HG02610 (cell line): Measurements from ENCODE around the gene ALPK3.

Experiments used
- ATAC-seq: cut with Tn5 transposase; IDR thresholded peaks from one replicate; pipeline ENCODE4 v1.9.1; 2021; ENCODE audit warnings: mild to moderate bottlenecking, moderate library complexity; ENCODE audit not compliant: unreplicated experiment

ALPK3 gene

DNA sequence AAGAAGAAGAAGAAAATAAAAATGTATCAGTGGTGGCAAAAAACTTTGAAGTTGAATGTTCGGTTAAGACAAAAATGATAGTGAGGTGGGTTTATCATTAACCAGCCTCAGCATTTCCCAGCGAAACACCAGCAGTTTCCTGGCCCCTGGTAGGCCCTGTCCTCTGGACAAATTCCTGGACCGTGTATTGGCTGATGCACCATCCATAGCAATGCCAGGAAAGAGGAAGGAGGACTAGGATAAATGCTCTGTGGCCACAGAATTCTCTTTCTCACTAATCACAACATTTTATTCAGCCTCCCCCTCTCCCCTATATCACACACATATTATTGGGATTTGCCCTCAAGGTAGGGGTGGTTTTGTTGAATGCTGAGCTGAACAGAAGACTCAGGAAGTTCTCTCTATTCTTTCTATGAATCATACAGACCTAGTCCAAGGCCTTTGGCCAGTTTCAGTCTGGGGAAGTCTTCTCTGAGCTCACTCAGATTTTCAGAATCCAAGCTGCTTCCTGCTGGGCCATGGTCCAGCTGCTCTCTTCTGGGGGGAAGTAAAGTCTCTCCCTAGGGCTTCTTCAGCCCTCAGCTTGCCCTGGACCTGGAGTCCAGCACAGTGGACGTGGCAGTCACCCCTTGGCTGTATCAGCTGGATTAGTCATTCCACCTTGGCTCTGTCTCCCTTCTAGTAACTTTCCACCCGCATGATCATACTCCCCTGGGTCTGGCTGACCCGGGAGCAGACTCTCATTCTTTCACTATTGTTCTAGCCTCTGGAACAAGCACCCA lies 94.9 kb downstream of the ALPK3 start:
- no peak for ATAC-seq

DNA sequence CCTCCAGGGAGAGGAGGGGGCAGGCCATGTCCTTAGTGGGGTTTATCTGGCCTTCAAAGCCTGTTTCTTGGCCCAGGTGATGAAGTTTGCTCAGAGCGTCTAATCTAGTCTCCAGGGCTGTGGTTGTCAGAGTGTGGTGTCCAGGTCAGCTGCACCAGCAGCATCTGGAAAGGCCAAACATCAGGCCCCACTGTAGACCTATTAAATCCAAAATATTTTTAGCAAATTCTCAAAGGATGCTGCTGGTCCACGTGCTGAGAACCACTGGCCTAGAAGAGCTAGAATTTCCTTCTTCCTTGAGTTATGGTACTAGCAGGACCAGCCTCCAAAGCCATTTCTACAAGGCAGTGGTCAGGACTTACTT lies 96.2 kb downstream of the ALPK3 start:
- ATAC-seq = no peak

DNA sequence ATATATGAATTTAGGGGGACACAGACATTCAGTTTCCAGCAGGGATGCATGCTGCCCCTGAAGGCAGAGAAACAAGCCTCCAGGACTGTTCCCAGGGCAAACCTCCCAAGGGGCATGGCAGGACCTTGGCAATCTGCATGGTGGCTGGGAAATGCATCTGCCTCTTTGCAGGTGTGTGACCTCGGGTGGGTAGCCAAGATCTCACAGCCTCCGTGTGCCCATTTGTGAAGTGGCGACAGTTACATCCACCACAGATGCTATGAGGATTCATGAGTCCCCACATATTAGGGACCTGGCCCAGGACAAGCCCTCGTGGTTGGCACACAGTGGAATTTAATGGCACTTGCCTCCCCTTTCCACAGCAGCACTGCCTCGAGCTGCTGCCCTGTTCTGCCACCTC lies 97.2 kb downstream of the ALPK3 start:
- ATAC-seq = no peak

DNA sequence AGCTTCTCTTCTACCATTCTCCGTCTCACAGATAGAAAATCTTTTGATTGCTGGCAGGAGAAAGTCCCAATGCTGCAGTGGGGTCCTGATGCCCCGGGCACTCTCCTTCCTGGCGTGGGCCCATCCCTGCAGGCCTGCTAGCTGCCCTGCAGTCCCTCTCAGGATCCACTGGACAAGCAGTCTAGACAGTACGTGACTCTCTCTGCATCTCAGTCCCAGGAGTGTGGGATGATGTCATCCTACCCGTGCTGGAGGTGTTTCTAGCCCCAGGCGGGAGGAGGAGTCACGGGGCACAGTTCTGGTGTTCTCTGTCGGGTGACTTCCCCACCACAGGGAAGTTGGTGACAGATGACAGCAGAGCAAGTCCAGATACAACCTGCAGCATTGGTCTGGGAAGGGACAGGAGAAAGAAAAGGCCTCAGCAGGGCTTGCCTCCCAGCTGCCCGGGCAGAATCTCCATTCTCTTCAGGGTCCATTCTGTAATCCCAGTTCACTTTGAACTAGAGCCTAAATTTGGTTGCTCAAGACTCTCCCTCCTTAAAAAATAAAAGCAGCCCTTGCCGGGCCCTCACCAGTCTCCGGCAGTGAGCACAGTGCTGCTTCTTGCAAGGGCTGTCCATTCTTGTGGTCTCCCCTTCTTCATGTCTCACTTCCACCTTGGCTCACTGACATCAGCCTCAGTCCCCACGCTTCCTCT lies 97.9 kb downstream of the ALPK3 start:
- peak; percentile 96 for ATAC-seq

DNA sequence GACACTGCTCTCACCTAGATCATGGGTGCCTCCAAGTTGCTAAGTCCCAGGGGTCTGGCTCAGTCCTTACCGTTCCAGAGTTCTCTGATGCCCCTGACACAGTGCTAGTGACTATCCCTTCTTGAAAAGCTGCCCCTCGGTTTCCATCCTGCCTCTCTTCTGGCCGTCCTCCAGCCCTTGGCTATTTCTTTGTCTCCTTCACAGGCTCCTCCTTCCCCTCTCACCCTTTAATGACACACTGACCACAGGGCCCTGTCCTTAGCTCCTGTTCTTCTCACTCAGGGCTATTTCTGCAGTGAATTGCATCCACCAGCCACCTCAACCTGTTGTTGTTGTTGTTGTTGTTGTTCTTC lies 98.4 kb downstream of the ALPK3 start:
- no peak for ATAC-seq

DNA sequence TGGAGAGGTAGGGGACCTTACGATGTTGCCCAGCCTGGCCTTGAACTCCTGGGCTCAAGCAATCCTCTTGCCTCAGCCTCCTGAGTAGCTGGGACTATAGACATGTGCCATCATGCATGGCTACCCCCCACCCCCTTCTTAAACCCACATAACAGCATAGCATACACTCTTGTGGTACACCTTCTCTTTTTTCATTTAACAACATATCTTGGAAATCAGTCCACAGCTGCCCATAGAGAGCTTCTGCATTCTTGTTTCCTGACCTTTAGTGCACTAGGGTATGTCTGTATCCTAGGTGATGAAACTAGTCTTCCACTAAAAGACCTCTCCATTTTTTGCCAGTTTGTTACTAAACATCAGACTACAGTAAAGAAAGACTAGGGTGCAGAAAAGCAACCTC lies 100.3 kb downstream of the ALPK3 start:
- ATAC-seq = no peak

DNA sequence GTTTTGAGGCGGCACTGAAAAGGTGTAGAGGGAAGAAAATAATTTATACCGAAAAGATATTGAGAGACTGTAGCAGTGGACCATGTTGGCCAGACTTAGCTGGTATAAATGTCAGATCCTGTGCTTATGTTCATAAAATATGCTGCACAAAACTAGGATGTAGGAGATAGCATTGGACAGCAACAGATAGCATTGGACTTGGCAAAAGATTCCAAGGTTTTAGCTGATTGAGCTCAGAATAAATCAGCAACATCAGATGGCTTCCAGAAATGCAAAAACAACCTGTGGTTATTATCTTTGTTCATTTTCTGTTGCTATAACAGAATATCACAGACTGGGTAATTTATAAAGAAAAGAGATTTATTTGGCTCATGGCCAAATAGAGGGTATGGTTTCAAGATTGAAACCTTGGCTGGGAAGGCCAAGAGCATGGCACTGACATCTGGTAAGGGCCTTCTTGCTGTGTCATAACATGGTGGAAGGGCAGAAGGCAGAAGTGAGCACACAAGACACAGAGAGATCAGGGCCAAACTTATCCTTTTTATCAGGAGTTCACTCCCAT lies 102.0 kb downstream of the ALPK3 start:
- no peak for ATAC-seq

DNA sequence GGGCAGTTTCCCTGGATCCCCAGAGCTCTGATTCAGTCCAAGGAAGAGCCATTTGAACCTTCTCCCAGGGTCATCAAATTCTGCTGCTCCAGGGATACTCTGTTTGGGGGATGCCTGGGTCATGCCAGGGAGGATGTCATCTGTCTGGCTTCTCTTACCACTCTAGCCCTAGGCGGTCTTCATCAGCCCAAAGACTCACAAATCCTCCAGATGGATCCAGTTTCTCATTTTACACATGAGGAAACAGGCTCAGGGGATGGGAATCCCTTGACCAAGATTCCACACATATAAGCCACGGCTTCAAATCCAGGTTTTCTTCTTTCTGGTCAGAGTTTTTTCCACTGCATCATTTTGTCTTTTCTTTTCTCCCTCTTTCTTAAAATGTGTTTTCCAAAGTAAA lies 104.0 kb downstream of the ALPK3 start:
- ATAC-seq = no peak

DNA sequence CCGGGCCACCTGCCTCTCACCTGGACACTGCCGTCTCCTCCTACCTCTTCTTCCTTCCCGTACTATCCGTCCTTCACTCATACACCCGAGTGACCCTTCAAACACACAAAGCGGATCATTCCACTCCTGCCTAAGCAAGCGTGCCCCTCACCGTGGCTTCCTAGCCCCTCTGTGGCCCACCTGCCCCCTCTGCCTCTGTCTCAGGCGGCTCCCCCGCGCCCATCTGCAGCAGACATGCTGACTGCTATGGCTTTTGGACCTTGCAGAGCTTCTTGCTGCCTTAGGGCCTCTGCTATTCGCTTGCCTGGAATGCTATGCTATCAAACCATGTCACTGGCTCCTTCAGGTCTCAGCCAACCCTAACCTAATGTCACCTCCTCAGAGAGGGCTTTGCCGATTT lies 105.4 kb downstream of the ALPK3 start:
- ATAC-seq = no peak
